ENCODE results near the gene MGAT4C.
"Not testable (repeated sequence)": the region's sequence is repeated elsewhere in the genome, so short reads cannot be mapped to it uniquely, and the experiment has no call there.

Gene MGAT4C

GRCh38 chr12:86122846-86123468 is 133.2 kb downstream of the MGAT4C start:
- no peak for DNase-seq

- no peak for DNase-seq
Measured at GRCh38 chr12:86118161-86118560, 138.0 kb downstream of the MGAT4C start.

- DNase-seq = peak; percentile 13
Measured at GRCh38 chr12:86117711-86118110, 138.5 kb downstream of the MGAT4C start.

GRCh38 chr12:86104087-86104486 is 152.1 kb downstream of the MGAT4C start:
- no peak for DNase-seq

GRCh38 chr12:86097161-86097560 is 159.0 kb downstream of the MGAT4C start:
- DNase-seq = no peak

GRCh38 chr12:86091681-86092080 is 164.5 kb downstream of the MGAT4C start:
- no peak for DNase-seq

- DNase-seq = no peak
Measured at GRCh38 chr12:86081843-86082242, 174.3 kb downstream of the MGAT4C start.

GRCh38 chr12:86059052-86059451 is 197.1 kb downstream of the MGAT4C start:
- DNase-seq = not testable (repeated sequence)

- DNase-seq = no peak
Measured at GRCh38 chr12:86057092-86057845, 198.9 kb downstream of the MGAT4C start.

GRCh38 chr12:86052921-86053320 is 203.3 kb downstream of the MGAT4C start:
- DNase-seq = no peak

- DNase-seq = no peak
Measured at GRCh38 chr12:86050010-86050409, 206.2 kb downstream of the MGAT4C start.

GRCh38 chr12:86044396-86044795 is 211.8 kb downstream of the MGAT4C start:
- no peak for DNase-seq

GRCh38 chr12:86042062-86042461 is 214.1 kb downstream of the MGAT4C start:
- no peak for DNase-seq

- DNase-seq = no peak
Measured at GRCh38 chr12:86018361-86018760, 237.8 kb downstream of the MGAT4C start.

GRCh38 chr12:86015026-86015425 is 241.2 kb downstream of the MGAT4C start:
- DNase-seq = no peak

- DNase-seq = no peak
Measured at GRCh38 chr12:86006727-86007126, 249.5 kb downstream of the MGAT4C start.

GRCh38 chr12:85998074-85998473 is 258.1 kb downstream of the MGAT4C start:
- no peak for DNase-seq

- no peak for DNase-seq
Measured at GRCh38 chr12:85996280-85996679, 259.9 kb downstream of the MGAT4C start.

- no peak for DNase-seq
Measured at GRCh38 chr12:85993746-85994145, 262.4 kb downstream of the MGAT4C start.

GRCh38 chr12:85985996-85986395 is 270.2 kb downstream of the MGAT4C start:
- DNase-seq = no peak

- DNase-seq = no peak
Measured at GRCh38 chr12:85983601-85984000, 272.6 kb downstream of the MGAT4C start.

- DNase-seq = no peak
Measured at GRCh38 chr12:85979641-85980040, 276.6 kb downstream of the MGAT4C start.

- no peak for DNase-seq
Measured at GRCh38 chr12:85975716-85976115, 280.5 kb downstream of the MGAT4C start.

- no peak for DNase-seq
Measured at GRCh38 chr12:85971800-85972199, 284.4 kb downstream of the MGAT4C start.

GRCh38 chr12:85968606-85969005 is 287.6 kb downstream of the MGAT4C start:
- no peak for DNase-seq
